K562 (cell line): Measurements from ENCODE around the gene ZNF587. TPM values are rescaled to one million over a fixed set of nuclear protein-coding genes. Genes with fewer than 3 reads are reported as not detected.

Experiments used
- ARID3A ChIP-seq: IDR thresholded peaks from 2 replicates; pipeline ENCODE4 v1.6.1; 2012; ENCODE audit warnings: low read depth, low read length, improper control_type of control experiment, borderline replicate concordance
- CC2D1A ChIP-seq: fragments of 450-650 bp; IDR thresholded peaks from 2 replicates; pipeline ENCODE4 v1.6.1; 2017; ENCODE audit warnings: mild to moderate bottlenecking
- CSDE1 ChIP-seq, 2 experiments: fragments of 450-650 bp; IDR thresholded peaks; 2 replicates each; pipeline ENCODE4 v1.6.1; 2016; ENCODE audit warnings: mild to moderate bottlenecking in 1 of 2
- CTBP1 ChIP-seq: fragments of 450-650 bp; IDR thresholded peaks from 2 replicates; pipeline ENCODE4 v1.6.1; 2016; ENCODE audit warnings: borderline replicate concordance
- EP400 ChIP-seq: fragments of 450-650 bp; IDR thresholded peaks from 2 replicates; pipeline ENCODE4 v1.6.1; 2017; ENCODE audit warnings: antibody characterized with exemption, mild to moderate bottlenecking, moderate library complexity
- KDM5B ChIP-seq: fragments of 200-600 bp; sonication (generic); IDR thresholded peaks from 2 replicates; pipeline ENCODE4 v1.6.1; 2012; ENCODE audit warnings: low read depth, mild to moderate bottlenecking, moderate library complexity, low read length, control low read depth, inconsistent platforms; ENCODE audit not compliant: insufficient replicate concordance
- MNT ChIP-seq, 2 experiments: fragments of 450-650 bp; conservative IDR thresholded peaks; 2 replicates each; pipeline ENCODE4 v1.6.1; 2017; ENCODE audit warnings: mild to moderate bottlenecking in 2 of 2, moderate library complexity in 2 of 2
- MTA2 ChIP-seq: fragments of 450-650 bp; IDR thresholded peaks from 2 replicates; pipeline ENCODE4 v1.6.1; 2016; ENCODE audit warnings: low read depth
- MTA3 ChIP-seq: fragments of 450-650 bp; formaldehyde crosslinking; IDR thresholded peaks from 2 replicates; pipeline ENCODE4 v1.6.1; 2017; ENCODE audit warnings: mild to moderate bottlenecking, borderline replicate concordance
- MXI1 ChIP-seq: IDR thresholded peaks from 2 replicates; pipeline ENCODE4 v1.6.1; 2011; ENCODE audit warnings: low read depth, mild to moderate bottlenecking, improper control_type of control experiment, low read length
- PHF8 ChIP-seq: fragments of 200-600 bp; sonication (generic); IDR thresholded peaks from 2 replicates; pipeline ENCODE4 v1.6.1; 2012; ENCODE audit warnings: mixed run types, mild to moderate bottlenecking, inconsistent platforms, low read length, moderate library complexity, borderline replicate concordance
- RBBP5 ChIP-seq: fragments of 200-600 bp; sonication (generic); IDR thresholded peaks from 2 replicates; pipeline ENCODE4 v1.6.1; 2012; ENCODE audit warnings: borderline replicate concordance, mild to moderate bottlenecking, low read length, control low read depth, inconsistent platforms; ENCODE audit not compliant: insufficient read depth, poor library complexity, severe bottlenecking
- ZNF282 ChIP-seq: sonication (generic); formaldehyde crosslinking; IDR thresholded peaks from 2 replicates; pipeline ENCODE4 v1.8.1; 2023; ENCODE audit warnings: missing genetic modification reagents
- ZNF318 ChIP-seq, 2 experiments: fragments of 450-650 bp; IDR thresholded peaks; 2 replicates each; pipeline ENCODE4 v1.6.1; 2016; ENCODE audit warnings: mild to moderate bottlenecking in 2 of 2, borderline replicate concordance in 1 of 2, low read depth in 1 of 2, moderate library complexity in 1 of 2
- polyA plus RNA-seq, 8 experiments: library from polyadenylated mRNA; depleted of rRNA in 4 of 8; stranded (reverse) in 5 of 8; unstranded in 3 of 8; fragments of >200 nt; fragmentation: Nextera tagmentation in 2 of 8; fragmentation: Illumina TruSeq in 1 of 8; extraction: Ambion mirVana in 2 of 8; extraction: Trizol in 1 of 8; gene quantifications; 2 replicates each; pipeline versions ENCODE4 v1.2.1 to v1.2.3, GENCODE V29; 2011 to 2014; ENCODE audit warnings: inconsistent platforms in 1 of 8, missing spikeins in 1 of 8
- total RNA-seq, 7 experiments: library from RNA; depleted of rRNA in 6 of 7; stranded (reverse); fragments of >200 nt in 6 of 7; fragmentation: Illumina TruSeq in 2 of 7; extraction: Trizol in 2 of 7; gene quantifications; 2 replicates each; pipeline versions ENCODE4 v1.2.1 to v1.2.3, GENCODE V29; 2011 to 2021; ENCODE audit warnings: low replicate concordance in 1 of 7

The ZNF587 gene
- total and polyA plus RNA-seq, 9 of the 15 experiments (the other 6 are each of a cell fraction or from before 2014, with no cell fraction given): 3.2 to 42.0 (median 24.9) TPM

- TF ChIP-seq ARID3A (no peak), ZNF318 (IDR thresholded peaks at IDR 0.05; ENCODE audit: borderline replicate concordance in 1 of 2, low read depth in 1 of 2) (no peak; a peak in 1 of 4 replicates), CSDE1 (IDR thresholded peaks at IDR 0.05) (no peak), ZNF282 (CRISPR knock-in tag) (no peak), RBBP5 (peak; percentile 77), MNT (conservative IDR thresholded peaks at IDR 0.05) (peak; percentile 89 to 96), KDM5B (peak; percentile 81), CTBP1 (peak; percentile 46; the same call in 1 of the 2 replicates), EP400 (peak; percentile 98), CC2D1A (no peak), MXI1 (peak; percentile 81), PHF8 (peak; percentile 91), MTA3 (peak; percentile 39; the same call in 1 of the 2 replicates), MTA2 (no peak)
Measured at GRCh38 chr19:57819475-57820148, 30.0 kb upstream of the ZNF587 start (continued).
